Right lobe of liver (tissue), 4 donors: ENCODE data around the gene FLAD1.

Source experiments
- CTCF ChIP-seq, 4 donors: fragments of 200-600 bp in 3 of 4; fragments of 450-650 bp in 1 of 4; IDR thresholded peaks; one replicate each; pipeline versions ENCODE4 v1.5.1 to v1.8.0; 2016 to 2022; ENCODE audit warnings: antibody characterized with exemption in 4 of 4, mild to moderate bottlenecking in 2 of 4
- POLR2A ChIP-seq: fragments of 450-650 bp; IDR thresholded peaks from one replicate; pipeline ENCODE4 v1.6.1; 2017; ENCODE audit warnings: antibody characterized with exemption, mild to moderate bottlenecking
- donor health status: DM: no; HTN: no; CAD: no.
- donor health status: DM: no; HTN: no; CAD: no.
- donor health status: DM: no; HTN: yes; CAD: no.

GRCh38 chr1:155018617-155019348, 35.6 kb downstream of the FLAD1 start:
- TF ChIP-seq CTCF (IDR thresholded peaks at IDR 0.05) (no peak), POLR2A (no peak)
